HTR-8/SVneo (cell line): Measurements from ENCODE around the gene ATP6V1F.
A peak's percentile ranks its signal among the peaks of the same experiment; 100 is the strongest.
"Not testable (repeated sequence)": the region's sequence is repeated elsewhere in the genome, so short reads cannot be mapped to it uniquely, and the experiment has no call there.

Experiments
- DNase-seq: peaks from one replicate; pipeline ENCODE4 v3.0.0; 2011; ENCODE audit warnings: low spot score, mixed read lengths; ENCODE audit not compliant: insufficient read length
- FAIRE-seq: peaks from 2 replicates; lab custom pipeline; 2011; peaks lifted over from hg19 to GRCh38; lab: Jason Lieb, UNC

Gene ATP6V1F

GRCh38 chr7:128912281-128912680 is 49.6 kb downstream of the ATP6V1F start:
- DNase-seq (no peak), FAIRE-seq (no peak)

- FAIRE-seq = peak; percentile 68
- not testable (repeated sequence) for DNase-seq
These were observed 50.2 kb downstream of the ATP6V1F start for GRCh38 chr7:128912709-128913495.

- FAIRE-seq (no peak), DNase-seq (no peak)
These were observed 51.4 kb downstream of the ATP6V1F start for GRCh38 chr7:128913870-128914565.

- FAIRE-seq = no peak
- DNase-seq = no peak
These were observed 52.0 kb downstream of the ATP6V1F start for GRCh38 chr7:128914566-128915151.

- FAIRE-seq (no peak), DNase-seq (no peak)
These were observed 52.7 kb downstream of the ATP6V1F start for GRCh38 chr7:128915271-128915819.
